GM12878 (cell line): ENCODE data around the gene ZNF547. TPM values are rescaled to one million over a fixed set of nuclear protein-coding genes. Genes with fewer than 3 reads are reported as not detected.

Experiments
- BRCA1 ChIP-seq: IDR thresholded peaks from 2 replicates; pipeline ENCODE4 v1.6.1; 2011; ENCODE audit warnings: low read depth, low read length, improper control_type of control experiment
- EP300 ChIP-seq, 2 experiments: fragments of 150-350 bp in 1 of 2; IDR thresholded peaks; 2 replicates each; pipeline ENCODE4 v1.6.1; 2011 to 2012; ENCODE audit warnings: low read depth in 2 of 2, low read length in 2 of 2, borderline replicate concordance in 1 of 2, improper control_type of control experiment in 1 of 2, inconsistent platforms in 1 of 2; ENCODE audit not compliant: control insufficient read depth in 1 of 2
- FOS ChIP-seq: IDR thresholded peaks from 3 replicates; pipeline ENCODE4 v1.6.1; 2011; ENCODE audit warnings: borderline replicate concordance; ENCODE audit not compliant: insufficient read length; ENCODE audit errors: extremely low read depth
- GATAD2B ChIP-seq: fragments of 450-650 bp; conservative IDR thresholded peaks from 2 replicates; pipeline ENCODE4 v1.6.1; 2017; ENCODE audit warnings: low read depth, mild to moderate bottlenecking, moderate library complexity
- HDGF ChIP-seq: fragments of 450-650 bp; IDR thresholded peaks from 2 replicates; pipeline ENCODE4 v1.6.1; 2016; ENCODE audit warnings: antibody characterized with exemption
- IRF5 ChIP-seq: fragments of 450-650 bp; IDR thresholded peaks from 2 replicates; pipeline ENCODE4 v1.6.1; 2017; ENCODE audit warnings: borderline replicate concordance
- JUNB ChIP-seq: IDR thresholded peaks from 2 replicates; pipeline ENCODE4 v1.6.1; 2016; ENCODE audit warnings: antibody characterized with exemption, mild to moderate bottlenecking
- NBN ChIP-seq: fragments of 450-650 bp; IDR thresholded peaks from 2 replicates; pipeline ENCODE4 v1.6.1; 2016
- NFIC ChIP-seq: IDR thresholded peaks from 2 replicates; pipeline ENCODE4 v1.6.1; 2012; ENCODE audit warnings: low read depth, mild to moderate bottlenecking, inconsistent platforms, low read length, moderate library complexity
- NFYA ChIP-seq: IDR thresholded peaks from 2 replicates; pipeline ENCODE4 v1.6.1; 2011; ENCODE audit warnings: low read depth, mild to moderate bottlenecking, low read length, improper control_type of control experiment, borderline replicate concordance
- NRF1 ChIP-seq: conservative IDR thresholded peaks from 2 replicates; pipeline ENCODE4 v1.6.1; 2011; ENCODE audit warnings: mild to moderate bottlenecking, low read depth, low read length, improper control_type of control experiment
- PML ChIP-seq: IDR thresholded peaks from 2 replicates; pipeline ENCODE4 v1.6.1; 2012; ENCODE audit warnings: low read length, inconsistent platforms
- POU2F2 ChIP-seq: IDR thresholded peaks from 3 replicates; pipeline ENCODE4 v1.6.1; 2011; ENCODE audit warnings: low read depth, mild to moderate bottlenecking, low read length, borderline replicate concordance
- RBBP5 ChIP-seq: fragments of 200-600 bp; sonication (generic); conservative IDR thresholded peaks from 2 replicates; pipeline ENCODE4 v1.6.1; 2016
- SMARCA5 ChIP-seq: fragments of 450-650 bp; IDR thresholded peaks from 2 replicates; pipeline ENCODE4 v1.6.1; 2017; ENCODE audit warnings: mild to moderate bottlenecking
- SREBF1 ChIP-seq: IDR thresholded peaks from 2 replicates; pipeline ENCODE4 v1.6.1; 2012; ENCODE audit warnings: mild to moderate bottlenecking, low read length
- SRF ChIP-seq, 2 experiments: IDR thresholded peaks; 2 replicates each; pipeline ENCODE4 v1.6.1; 2011; ENCODE audit warnings: low read depth in 2 of 2, low read length in 2 of 2, mild to moderate bottlenecking in 1 of 2, moderate library complexity in 1 of 2
- YBX1 ChIP-seq: fragments of 450-650 bp; IDR thresholded peaks from 2 replicates; pipeline ENCODE4 v1.6.1; 2016; ENCODE audit warnings: antibody characterized with exemption
- YY1 ChIP-seq: IDR thresholded peaks from 2 replicates; pipeline ENCODE4 v1.6.1; 2011; ENCODE audit warnings: low read depth, mild to moderate bottlenecking, low read length
- ZBED1 ChIP-seq: IDR thresholded peaks from 2 replicates; pipeline ENCODE4 v1.6.1; 2016; ENCODE audit warnings: borderline replicate concordance
- polyA plus RNA-seq, 11 experiments: library from polyadenylated mRNA; depleted of rRNA in 4 of 11; unstranded in 6 of 11; stranded (reverse) in 5 of 11; fragments of >200 nt; fragmentation: Nextera tagmentation in 4 of 11; fragmentation: Illumina TruSeq in 1 of 11; extraction: Ambion mirVana in 4 of 11; extraction: Trizol in 1 of 11; gene quantifications; 1 replicate in 1 of 11; 2 replicates in 10 of 11; pipeline versions ENCODE4 v1.2.1 to v1.2.3, GENCODE V29; 2011 to 2016; ENCODE audit warnings: inconsistent platforms in 2 of 11, missing spikeins in 2 of 11, low read depth in 1 of 11
- total RNA-seq, 4 experiments: library from RNA; depleted of rRNA in 3 of 4; stranded (reverse); fragments of >200 nt in 3 of 4; fragmentation: Illumina TruSeq in 1 of 4; extraction: Trizol in 1 of 4; gene quantifications; 2 replicates each; pipeline versions ENCODE4 v1.2.1 to v1.2.3, GENCODE V29; 2013 to 2021
- TF ChIP-seq, protein P1 (sequence below): fragments of 450-650 bp; IDR thresholded peaks from 2 replicates; pipeline ENCODE4 v1.6.1; 2016; ENCODE audit warnings: mild to moderate bottlenecking
- TF ChIP-seq, protein P2 (sequence below): IDR thresholded peaks from 2 replicates; pipeline ENCODE4 v1.6.1; 2012; ENCODE audit warnings: low read length, inconsistent platforms
- TF ChIP-seq, protein P3 (sequence below): IDR thresholded peaks from 2 replicates; pipeline ENCODE4 v1.6.1; 2012; ENCODE audit warnings: low read depth, low read length, improper control_type of control experiment
- TF ChIP-seq, protein P4 (sequence below): fragments of 450-650 bp; IDR thresholded peaks from 2 replicates; pipeline ENCODE4 v1.6.1; 2017; ENCODE audit warnings: mild to moderate bottlenecking, moderate library complexity

The ZNF547 gene
- total and polyA plus RNA-seq, 10 of the 15 experiments (the other 5 are each of a cell fraction or from before 2014, with no cell fraction given): 2.3 to 6.0 (median 3.3) TPM

DNA sequence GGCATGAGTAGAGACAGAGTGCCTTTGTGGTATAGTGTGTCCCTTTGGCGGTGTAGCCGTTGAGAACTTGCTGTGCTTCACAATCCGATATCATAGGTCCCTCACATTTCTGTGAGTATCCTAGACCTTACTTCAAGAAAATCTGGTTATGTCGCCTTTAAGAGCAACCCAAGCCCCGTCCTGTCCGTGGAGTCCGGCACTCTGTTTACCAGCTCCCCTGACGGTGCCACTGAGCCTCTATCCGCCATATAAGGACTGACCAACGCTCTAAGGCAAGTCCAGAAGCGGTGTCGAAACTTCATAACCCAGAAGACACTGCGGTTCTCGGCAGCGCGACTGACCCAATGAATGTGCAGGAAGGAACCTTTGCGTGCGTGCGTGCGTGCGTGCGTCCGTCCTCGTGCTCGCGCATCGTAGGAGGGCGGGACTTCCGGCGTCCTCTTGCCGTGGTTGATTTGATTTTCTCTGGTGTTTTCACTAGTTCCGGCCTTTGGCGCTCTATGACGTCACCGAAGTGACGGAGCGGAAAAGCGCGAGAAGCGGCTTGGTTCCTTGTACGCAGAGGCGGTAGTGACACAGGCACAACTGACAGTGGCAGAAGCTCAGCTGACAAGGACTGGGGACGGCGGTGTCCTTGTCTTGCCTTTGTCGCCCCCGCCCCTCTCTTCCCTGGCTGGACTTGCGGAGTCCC is at the start of gene ZNF547, which contains the start of gene TRAPPC2B (continued):
- TF ChIP-seq HDGF: peak; percentile 80; the same call in 1 of the 2 replicates
- no peak for TF ChIP-seq NFYA
- no peak; the same call in 1 of the 2 replicates for TF ChIP-seq NFIC
- TF ChIP-seq NRF1: 0 out of 2 replicates have a peak, but pooled peaks have one; percentile 27
- TF ChIP-seq GATAD2B: 0 out of 2 replicates have a peak, but pooled peaks have one; percentile 32
- TF ChIP-seq SREBF1: peak; percentile 74
- TF ChIP-seq, protein P1, sequence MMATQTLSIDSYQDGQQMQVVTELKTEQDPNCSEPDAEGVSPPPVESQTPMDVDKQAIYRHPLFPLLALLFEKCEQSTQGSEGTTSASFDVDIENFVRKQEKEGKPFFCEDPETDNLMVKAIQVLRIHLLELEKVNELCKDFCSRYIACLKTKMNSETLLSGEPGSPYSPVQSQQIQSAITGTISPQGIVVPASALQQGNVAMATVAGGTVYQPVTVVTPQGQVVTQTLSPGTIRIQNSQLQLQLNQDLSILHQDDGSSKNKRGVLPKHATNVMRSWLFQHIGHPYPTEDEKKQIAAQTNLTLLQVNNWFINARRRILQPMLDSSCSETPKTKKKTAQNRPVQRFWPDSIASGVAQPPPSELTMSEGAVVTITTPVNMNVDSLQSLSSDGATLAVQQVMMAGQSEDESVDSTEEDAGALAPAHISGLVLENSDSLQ: peak; percentile 90
- no peak; a peak in 1 of 4 replicates for TF ChIP-seq EP300 (IDR thresholded peaks at IDR 0.05; ENCODE audit: borderline replicate concordance in 1 of 2, control insufficient read depth in 1 of 2, low read depth in 2 of 2, low read length in 2 of 2)
- TF ChIP-seq, protein P2, sequence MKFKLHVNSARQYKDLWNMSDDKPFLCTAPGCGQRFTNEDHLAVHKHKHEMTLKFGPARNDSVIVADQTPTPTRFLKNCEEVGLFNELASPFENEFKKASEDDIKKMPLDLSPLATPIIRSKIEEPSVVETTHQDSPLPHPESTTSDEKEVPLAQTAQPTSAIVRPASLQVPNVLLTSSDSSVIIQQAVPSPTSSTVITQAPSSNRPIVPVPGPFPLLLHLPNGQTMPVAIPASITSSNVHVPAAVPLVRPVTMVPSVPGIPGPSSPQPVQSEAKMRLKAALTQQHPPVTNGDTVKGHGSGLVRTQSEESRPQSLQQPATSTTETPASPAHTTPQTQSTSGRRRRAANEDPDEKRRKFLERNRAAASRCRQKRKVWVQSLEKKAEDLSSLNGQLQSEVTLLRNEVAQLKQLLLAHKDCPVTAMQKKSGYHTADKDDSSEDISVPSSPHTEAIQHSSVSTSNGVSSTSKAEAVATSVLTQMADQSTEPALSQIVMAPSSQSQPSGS: peak; percentile 80; the same call in 1 of the 2 replicates
- TF ChIP-seq JUNB: no peak
- TF ChIP-seq BRCA1: peak; percentile 58
- TF ChIP-seq NBN: peak; percentile 100
- TF ChIP-seq, protein P3, sequence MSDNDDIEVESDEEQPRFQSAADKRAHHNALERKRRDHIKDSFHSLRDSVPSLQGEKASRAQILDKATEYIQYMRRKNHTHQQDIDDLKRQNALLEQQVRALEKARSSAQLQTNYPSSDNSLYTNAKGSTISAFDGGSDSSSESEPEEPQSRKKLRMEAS: no peak; the same call in 1 of the 2 replicates
- TF ChIP-seq SRF (IDR thresholded peaks at IDR 0.05; ENCODE audit: low read depth in 2 of 2, low read length in 2 of 2): peak; percentile 89 to 96
- no peak for TF ChIP-seq SMARCA5
- no peak for TF ChIP-seq RBBP5
- TF ChIP-seq, protein P4, sequence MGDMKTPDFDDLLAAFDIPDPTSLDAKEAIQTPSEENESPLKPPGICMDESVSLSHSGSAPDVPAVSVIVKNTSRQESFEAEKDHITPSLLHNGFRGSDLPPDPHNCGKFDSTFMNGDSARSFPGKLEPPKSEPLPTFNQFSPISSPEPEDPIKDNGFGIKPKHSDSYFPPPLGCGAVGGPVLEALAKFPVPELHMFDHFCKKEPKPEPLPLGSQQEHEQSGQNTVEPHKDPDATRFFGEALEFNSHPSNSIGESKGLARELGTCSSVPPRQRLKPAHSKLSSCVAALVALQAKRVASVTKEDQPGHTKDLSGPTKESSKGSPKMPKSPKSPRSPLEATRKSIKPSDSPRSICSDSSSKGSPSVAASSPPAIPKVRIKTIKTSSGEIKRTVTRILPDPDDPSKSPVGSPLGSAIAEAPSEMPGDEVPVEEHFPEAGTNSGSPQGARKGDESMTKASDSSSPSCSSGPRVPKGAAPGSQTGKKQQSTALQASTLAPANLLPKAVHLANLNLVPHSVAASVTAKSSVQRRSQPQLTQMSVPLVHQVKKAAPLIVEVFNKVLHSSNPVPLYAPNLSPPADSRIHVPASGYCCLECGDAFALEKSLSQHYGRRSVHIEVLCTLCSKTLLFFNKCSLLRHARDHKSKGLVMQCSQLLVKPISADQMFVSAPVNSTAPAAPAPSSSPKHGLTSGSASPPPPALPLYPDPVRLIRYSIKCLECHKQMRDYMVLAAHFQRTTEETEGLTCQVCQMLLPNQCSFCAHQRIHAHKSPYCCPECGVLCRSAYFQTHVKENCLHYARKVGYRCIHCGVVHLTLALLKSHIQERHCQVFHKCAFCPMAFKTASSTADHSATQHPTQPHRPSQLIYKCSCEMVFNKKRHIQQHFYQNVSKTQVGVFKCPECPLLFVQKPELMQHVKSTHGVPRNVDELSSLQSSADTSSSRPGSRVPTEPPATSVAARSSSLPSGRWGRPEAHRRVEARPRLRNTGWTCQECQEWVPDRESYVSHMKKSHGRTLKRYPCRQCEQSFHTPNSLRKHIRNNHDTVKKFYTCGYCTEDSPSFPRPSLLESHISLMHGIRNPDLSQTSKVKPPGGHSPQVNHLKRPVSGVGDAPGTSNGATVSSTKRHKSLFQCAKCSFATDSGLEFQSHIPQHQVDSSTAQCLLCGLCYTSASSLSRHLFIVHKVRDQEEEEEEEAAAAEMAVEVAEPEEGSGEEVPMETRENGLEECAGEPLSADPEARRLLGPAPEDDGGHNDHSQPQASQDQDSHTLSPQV: peak; percentile 66; the same call in 1 of the 2 replicates
- peak; percentile 71 for TF ChIP-seq POU2F2
- no peak for TF ChIP-seq FOS
- peak; percentile 90 for TF ChIP-seq YY1
- no peak for TF ChIP-seq IRF5
- peak; percentile 74; the same call in 1 of the 2 replicates for TF ChIP-seq PML
- peak; percentile 77; the same call in 1 of the 2 replicates for TF ChIP-seq ZBED1
- no peak for TF ChIP-seq YBX1
